ENCODE data around the gene E2F3.
"Not testable (repeated sequence)": the region's sequence is repeated elsewhere in the genome, so short reads cannot be mapped to it uniquely, and the experiment has no call there.

The E2F3 gene

GRCh38 chr6:20433929-20434328, 32.2 kb downstream of the E2F3 start:
- DNase-seq (ENCODE audit: low spot score): no peak

- DNase-seq (ENCODE audit: low spot score): no peak
These were observed 33.1 kb downstream of the E2F3 start for GRCh38 chr6:20434766-20435165.

GRCh38 chr6:20436719-20437118, 35.0 kb downstream of the E2F3 start:
- no peak for DNase-seq (ENCODE audit: low spot score)

GRCh38 chr6:20437639-20438038, 36.0 kb downstream of the E2F3 start:
- no peak for DNase-seq (ENCODE audit: low spot score)

GRCh38 chr6:20438462-20439070, 36.9 kb downstream of the E2F3 start:
- DNase-seq (ENCODE audit: low spot score): no peak

GRCh38 chr6:20439558-20439957, 37.9 kb downstream of the E2F3 start:
- DNase-seq (ENCODE audit: low spot score): no peak

GRCh38 chr6:20440296-20440695, 38.6 kb downstream of the E2F3 start:
- no peak for DNase-seq (ENCODE audit: low spot score)

- DNase-seq (ENCODE audit: low spot score): no peak
These were observed 39.6 kb downstream of the E2F3 start for GRCh38 chr6:20441236-20441635.

- DNase-seq (ENCODE audit: low spot score): no peak
These were observed 40.2 kb downstream of the E2F3 start for GRCh38 chr6:20441921-20442320.

- peak; percentile 13 for DNase-seq (ENCODE audit: low spot score)
These were observed 43.1 kb downstream of the E2F3 start for GRCh38 chr6:20444786-20445271.

- DNase-seq (ENCODE audit: low spot score): no peak
These were observed 45.5 kb downstream of the E2F3 start for GRCh38 chr6:20447157-20447556.

GRCh38 chr6:20447581-20448132, 46.0 kb downstream of the E2F3 start:
- no peak for DNase-seq (ENCODE audit: low spot score)

GRCh38 chr6:20448828-20449227, 47.1 kb downstream of the E2F3 start:
- no peak for DNase-seq (ENCODE audit: low spot score)

- DNase-seq (ENCODE audit: low spot score): peak; percentile 27
These were observed 52.6 kb downstream of the E2F3 start for GRCh38 chr6:20454204-20454824.

- DNase-seq (ENCODE audit: low spot score): no peak
These were observed 53.7 kb downstream of the E2F3 start for GRCh38 chr6:20455251-20455940.

- DNase-seq (ENCODE audit: low spot score): no peak
These were observed 56.6 kb downstream of the E2F3 start for GRCh38 chr6:20458027-20458894.

- no peak for DNase-seq (ENCODE audit: low spot score)
These were observed 58.0 kb downstream of the E2F3 start for GRCh38 chr6:20459682-20460081.

- no peak for DNase-seq (ENCODE audit: low spot score)
These were observed 59.9 kb downstream of the E2F3 start for GRCh38 chr6:20461576-20461975.

- DNase-seq (ENCODE audit: low spot score): no peak
These were observed 61.7 kb downstream of the E2F3 start for GRCh38 chr6:20463396-20463795.

- no peak for DNase-seq (ENCODE audit: low spot score)
These were observed 62.4 kb downstream of the E2F3 start for GRCh38 chr6:20464041-20464440.

GRCh38 chr6:20464847-20465246, 63.2 kb downstream of the E2F3 start:
- no peak for DNase-seq (ENCODE audit: low spot score)

- not testable (repeated sequence) for DNase-seq (ENCODE audit: low spot score)
These were observed 63.9 kb downstream of the E2F3 start for GRCh38 chr6:20465616-20466015.
